Adrenal gland (tissue), 12 donors: ENCODE results near the gene CCDC70. TPM values are rescaled to one million over a fixed set of nuclear protein-coding genes. Genes with fewer than 3 reads are reported as not detected.

Source experiments
- DNase-seq, 7 donors: peaks; one replicate each; pipeline ENCODE4 v3.0.0-alpha.2; 2019 to 2020
- H3K27ac ChIP-seq, 5 donors: fragments of 200-600 bp; sonication (generic) in 4 of 5; 1 replicate in 3 of 5; 2 replicates in 2 of 5; pipeline versions ENCODE4 v1.5.1 to v1.8.0; 2016 to 2020; ENCODE audit warnings: mild to moderate bottlenecking in 1 of 5
- H3K27me3 ChIP-seq: fragments of 200-600 bp; 2 replicates; pipeline ENCODE4 v1.8.0; 2021
- H3K36me3 ChIP-seq, 2 donors: fragments of 200-600 bp; replicated peaks in 1 of 2; 1 replicate in 1 of 2; 2 replicates in 1 of 2; pipeline versions ENCODE4 v1.5.1 to v1.8.0; 2018 to 2022
- H3K4me1 ChIP-seq, 2 donors: fragments of 200-600 bp; replicated peaks in 1 of 2; 1 replicate in 1 of 2; 2 replicates in 1 of 2; pipeline versions ENCODE4 v1.5.1 to v1.8.0; 2018 to 2021
- H3K4me3 ChIP-seq, 4 donors: fragments of 200-600 bp; sonication (generic) in 3 of 4; one replicate each; pipeline ENCODE4 v1.5.1; 2016 to 2018
- H3K9me3 ChIP-seq, 3 donors: fragments of 200-600 bp; sonication (generic) in 1 of 3; replicated peaks in 1 of 3; 1 replicate in 2 of 3; 2 replicates in 1 of 3; pipeline versions ENCODE4 v1.5.1 to v1.8.0; 2016 to 2021
- CTCF ChIP-seq, 6 experiments: fragments of 450-650 bp in 4 of 6; fragments of 200-600 bp in 2 of 6; sonication (generic) in 1 of 6; IDR thresholded peaks; 1 replicate in 5 of 6; 2 replicates in 1 of 6; pipeline versions ENCODE4 v1.5.1 to v1.8.0; 2016 to 2021; ENCODE audit warnings: antibody characterized with exemption in 6 of 6, mild to moderate bottlenecking in 2 of 6, moderate library complexity in 1 of 6
- POLR2A ChIP-seq, 2 donors: fragments of 450-650 bp; IDR thresholded peaks; one replicate each; pipeline ENCODE4 v1.6.1; 2017; ENCODE audit warnings: antibody characterized with exemption in 2 of 2, mild to moderate bottlenecking in 2 of 2, moderate library complexity in 1 of 2
- WGBS, 4 donors: extraction: QIAGEN DNeasy Blood & Tissue Kit in 2 of 4; methylation state at CpG; one replicate each; pipeline versions ENCODE4 v1.1.5 to v1.1.7; 2013 to 2017; 5-methylcytosine and 5-hydroxymethylcytosine counted together
- intact Hi-C, 2 donors: fragments of 100-400 bp; cut with DNase I; formaldehyde crosslinking; loops; one replicate each; pipeline versions ENCODE4 v1.14.1 to v1.15.0; 2022 to 2023
- polyA plus RNA-seq, 3 donors: library from polyadenylated mRNA; stranded (reverse); fragments of 200-250 nt in 2 of 3; fragments of 350-450 nt in 1 of 3; fragmentation: Illumina TruSeq in 1 of 3; extraction: RNeasy Lipid Tissue Mini Kit (QIAGEN cat#74804) in 1 of 3; gene quantifications; one replicate each; pipeline ENCODE4 v1.2.3, GENCODE V29; 2013 to 2014
- total RNA-seq, 9 donors: library from RNA; depleted of rRNA in 4 of 9; stranded (reverse); fragments of >200 nt in 4 of 9; fragments of 120-200 nt in 1 of 9; fragmentation: NEBNext Ultra II Directional in 1 of 9; extraction: Animal tissue kit (Norgen Biotek cat#: 25700) in 1 of 9; gene quantifications; one replicate each; pipeline versions ENCODE4 v1.1.0 to v1.2.4, GENCODE V29; 2013 to 2023
- donor health status: healthy with polysubstance abuse.
- donor health status: Bipolar disorder and iron deficiency.
- donor health status: DM: yes; HTN: yes; CAD: no.
- donor health status: DM: no; HTN: no; CAD: no.
- donor health status: DM: no; HTN: no; CAD: no.
- donor health status: DM: yes; HTN: yes; CAD: no.

Gene CCDC70
- total and polyA plus RNA-seq, 12 donors = not detected

GRCh38 chr13:51856027-51856736 is 5.6 kb upstream of the CCDC70 start:
- no peak overlapping the region for H3K27ac ChIP-seq
- no peak for DNase-seq
- TF ChIP-seq POLR2A (IDR thresholded peaks at IDR 0.05) = no peak
- no peak for TF ChIP-seq CTCF (IDR thresholded peaks at IDR 0.05)
- H3K27me3 ChIP-seq = no peaks in the 10 kb centered on the region
- WGBS, 4 donors = 93 to 100% (median 96%) methylated on average over 1 of the region's 1 CpG
- intact Hi-C loops = no loop called here
- no peak overlapping the region for H3K4me3 ChIP-seq
- H3K36me3 ChIP-seq = no peaks in the 10 kb centered on the region
- no peaks in the 10 kb centered on the region for H3K9me3 ChIP-seq
- no peaks in the 10 kb centered on the region for H3K4me1 ChIP-seq

GRCh38 chr13:51856998-51857397 is 4.8 kb upstream of the CCDC70 start:
- 87 to 95% (median 91%) methylated on average over 1 of the region's 1 CpG for WGBS, 4 donors
- intact Hi-C loops = no loop called here

GRCh38 chr13:51858433-51859247 is 3.1 kb upstream of the CCDC70 start:
- 45 to 57% (median 52%) methylated on average over 11 of the region's 11 CpGs for WGBS, 4 donors
- Histone ChIP-seq H3K4me3 (no peak overlapping the region), H3K4me1 (no peaks in the 10 kb centered on the region), H3K27me3 (no peaks in the 10 kb centered on the region), H3K9me3 (no peaks in the 10 kb centered on the region), H3K36me3 (no peaks in the 10 kb centered on the region), H3K27ac (no peak overlapping the region)
- no peak for DNase-seq
- intact Hi-C loops = no loop called here
- TF ChIP-seq CTCF (IDR thresholded peaks at IDR 0.05) (no peak), POLR2A (IDR thresholded peaks at IDR 0.05) (no peak)

More at GRCh38 chr13:51856998-51857397, 4.8 kb upstream of the CCDC70 start:
- Histone ChIP-seq H3K27me3 (no peaks in the 10 kb centered on the region), H3K4me3 (no peak overlapping the region), H3K36me3 (no peaks in the 10 kb centered on the region), H3K27ac (no peak overlapping the region), H3K9me3 (no peaks in the 10 kb centered on the region), H3K4me1 (no peaks in the 10 kb centered on the region)
- TF ChIP-seq POLR2A (IDR thresholded peaks at IDR 0.05) (no peak), CTCF (IDR thresholded peaks at IDR 0.05) (no peak)
- no peak for DNase-seq

- H3K4me3 ChIP-seq = no peak overlapping the region
- WGBS, 4 donors = 63 to 79% (median 68%) methylated on average over 7 of the region's 7 CpGs
These were observed 1.2 kb downstream of the CCDC70 start for GRCh38 chr13:51862957-51863356.

More at GRCh38 chr13:51862957-51863356, 1.2 kb downstream of the CCDC70 start:
- H3K27me3 ChIP-seq = no peaks in the 10 kb centered on the region
- DNase-seq = no peak
- TF ChIP-seq CTCF (IDR thresholded peaks at IDR 0.05) (no peak), POLR2A (IDR thresholded peaks at IDR 0.05) (no peak)
- H3K36me3 ChIP-seq = no peaks in the 10 kb centered on the region
- no peaks in the 10 kb centered on the region for H3K4me1 ChIP-seq
- intact Hi-C loops = no loop called here
- no peak overlapping the region for H3K27ac ChIP-seq
- H3K9me3 ChIP-seq = no peaks in the 10 kb centered on the region
